TTC549 (cell line): ENCODE results near the gene SPON1.

Experiments
- FAIRE-seq: peaks from 2 replicates; lab custom pipeline; 2012; peaks lifted over from hg19 to GRCh38; lab: Jason Lieb, UNC

The SPON1 gene

GRCh38 chr11:14288189-14288935 is 325.8 kb downstream of the SPON1 start:
- no peak for FAIRE-seq

- FAIRE-seq: no peak
Observed at GRCh38 chr11:14290422-14290821, 327.9 kb downstream of the SPON1 start.

GRCh38 chr11:14299921-14300320 is 337.4 kb downstream of the SPON1 start:
- FAIRE-seq: no peak

GRCh38 chr11:14300661-14301304 is 338.3 kb downstream of the SPON1 start:
- FAIRE-seq: peak; percentile 74

GRCh38 chr11:14304601-14305000 is 342.1 kb downstream of the SPON1 start:
- FAIRE-seq: no peak

GRCh38 chr11:14305649-14306048 is 343.1 kb downstream of the SPON1 start:
- FAIRE-seq: no peak

- FAIRE-seq: no peak
Observed at GRCh38 chr11:14306481-14306880, 344.0 kb downstream of the SPON1 start.

GRCh38 chr11:14308114-14308896 is 345.8 kb downstream of the SPON1 start:
- no peak for FAIRE-seq

GRCh38 chr11:14308897-14309387 is 346.4 kb downstream of the SPON1 start:
- FAIRE-seq: no peak

- no peak for FAIRE-seq
Observed at GRCh38 chr11:14309425-14310192, 347.1 kb downstream of the SPON1 start.

GRCh38 chr11:14310679-14311078 is 348.2 kb downstream of the SPON1 start:
- no peak for FAIRE-seq

- FAIRE-seq: no peak
Observed at GRCh38 chr11:14312736-14313438, 350.4 kb downstream of the SPON1 start.

- no peak for FAIRE-seq
Observed at GRCh38 chr11:14314127-14314526, 351.6 kb downstream of the SPON1 start.

- FAIRE-seq: no peak
Observed at GRCh38 chr11:14315130-14315529, 352.6 kb downstream of the SPON1 start.
